ENCODE measurements around the gene RPL15.

Gene RPL15

DNA sequence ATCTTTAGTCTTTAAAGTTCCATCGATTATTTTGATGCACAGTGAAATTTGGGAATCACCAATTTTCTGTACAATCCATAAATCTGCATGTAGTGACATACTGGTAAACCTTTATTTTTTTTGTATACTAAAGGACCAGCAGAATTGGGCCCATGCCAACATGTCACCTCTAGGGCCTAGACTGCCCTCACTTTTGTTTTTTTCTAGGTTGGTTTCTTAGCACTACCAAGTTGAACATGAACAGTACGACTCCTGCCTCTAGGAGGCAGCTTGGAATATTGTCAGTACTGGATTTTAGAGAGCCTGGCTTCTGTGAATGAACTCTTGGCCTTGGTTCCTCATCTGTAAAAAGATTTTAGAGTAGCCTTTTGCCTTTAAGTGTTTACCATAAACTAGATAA lies 32.5 kb upstream of the RPL15 start:
- H3K9ac ChIP-seq (ENCODE audit: low read depth, low read length, poor library complexity): no peak overlapping the region
- H3K14ac ChIP-seq (ENCODE audit: low read length): no peak overlapping the region
- H3K4me1 ChIP-seq (ENCODE audit: control insufficient read depth in 2 of 2, insufficient read depth in 1 of 2, low read depth in 1 of 2, low read length in 2 of 2): peaks cover 0 to under 1% of the 10 kb centered on the region in 2 donors

DNA sequence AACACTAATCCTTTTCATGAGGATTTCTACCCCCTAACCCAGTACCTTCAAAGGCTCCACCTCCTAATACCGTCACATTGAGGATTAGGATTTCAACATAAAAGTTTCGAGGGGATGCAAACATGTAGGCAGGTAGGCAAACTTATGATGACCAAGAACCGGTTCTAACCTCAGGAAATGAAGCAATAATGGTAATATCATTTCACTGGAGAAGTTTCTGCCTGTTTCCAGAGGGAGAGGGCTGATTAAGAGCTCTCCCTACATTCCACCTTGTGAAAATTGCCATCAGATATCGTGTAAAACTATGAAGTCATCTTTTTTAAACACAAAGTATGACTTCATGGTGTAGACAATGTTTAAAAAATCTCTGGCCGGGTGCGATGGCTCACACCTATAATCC lies 31.7 kb upstream of the RPL15 start:
- Histone ChIP-seq H3K23ac (ENCODE audit: low read depth, low read length, poor library complexity) (no peak overlapping the region), H3K4me1 (ENCODE audit: control insufficient read depth in 2 of 2, insufficient read depth in 1 of 2, low read depth in 1 of 2, low read length in 2 of 2) (peaks cover 0 to 6% of the 10 kb centered on the region in 2 donors), H4K8ac (ENCODE audit: low read depth, low read length) (no peak overlapping the region), H3K9me3 (replicated peaks in 1 of 2; ENCODE audit: control insufficient read depth in 2 of 2, insufficient read depth in 1 of 2, low read depth in 1 of 2, low read length in 2 of 2) (no peaks in the 10 kb centered on the region), H2AK5ac (ENCODE audit: low read depth, low read length) (no peak overlapping the region), H3K9ac (ENCODE audit: low read depth, low read length, poor library complexity) (no peak overlapping the region), H3K36me3 (replicated peaks in 1 of 2; ENCODE audit: control insufficient read depth in 2 of 2, insufficient read depth in 2 of 2, low read length in 2 of 2) (peaks cover 2 to 50% of the 10 kb centered on the region in 2 donors), H2AFZ (ENCODE audit: low read length) (no peak overlapping the region), H3K14ac (ENCODE audit: low read length) (no peak overlapping the region), H3K4me2 (ENCODE audit: insufficient read depth, low read length, poor library complexity, severe bottlenecking) (no peak overlapping the region), H3K27ac (replicated peaks; ENCODE audit: low read length) (no peak overlapping the region), H3K4ac (ENCODE audit: low read length) (no peak overlapping the region), H3K4me3 (ENCODE audit: low read length in 2 of 2) (no peak overlapping the region), H4K91ac (ENCODE audit: low read depth, low read length, poor library complexity) (no peak overlapping the region), H3K18ac (ENCODE audit: low read length) (no peak overlapping the region), H3K79me1 (ENCODE audit: low read depth, low read length) (peaks cover 4% of the 10 kb centered on the region), H2BK12ac (ENCODE audit: low read length) (no peak overlapping the region), H3K27me3 (ENCODE audit: control insufficient read depth in 3 of 3, insufficient read depth in 3 of 3, low read depth in 1 of 3, low read length in 3 of 3) (no peaks in the 10 kb centered on the region), H2BK15ac (ENCODE audit: low read length) (no peak overlapping the region), H2BK5ac (ENCODE audit: low read length) (no peak overlapping the region), H2BK120ac (ENCODE audit: low read depth, low read length) (no peak overlapping the region)
- no CpG with 5 or more reads among the region's 6 CpGs for WGBS, 2 donors (ENCODE audit: extremely low coverage in 2 of 2, insufficient read length in 2 of 2, insufficient replicate concordance in 1 of 2)
- no peak for DNase-seq (ENCODE audit: low spot score)

More for the DNA sequence above, 32.5 kb upstream of the RPL15 start:
- Histone ChIP-seq H3K9me3 (replicated peaks in 1 of 2; ENCODE audit: control insufficient read depth in 2 of 2, insufficient read depth in 1 of 2, low read depth in 1 of 2, low read length in 2 of 2) (peaks cover 0 to 3% of the 10 kb centered on the region in 2 donors), H2BK12ac (ENCODE audit: low read length) (no peak overlapping the region), H3K23ac (ENCODE audit: low read depth, low read length, poor library complexity) (no peak overlapping the region), H3K79me1 (ENCODE audit: low read depth, low read length) (peaks cover 6% of the 10 kb centered on the region), H3K27me3 (ENCODE audit: control insufficient read depth in 3 of 3, insufficient read depth in 3 of 3, low read depth in 1 of 3, low read length in 3 of 3) (no peaks in the 10 kb centered on the region), H3K18ac (ENCODE audit: low read length) (no peak overlapping the region), H4K8ac (ENCODE audit: low read depth, low read length) (no peak overlapping the region), H3K4ac (ENCODE audit: low read length) (no peak overlapping the region), H2AK5ac (ENCODE audit: low read depth, low read length) (no peak overlapping the region), H3K27ac (replicated peaks; ENCODE audit: low read length) (no peak overlapping the region), H4K91ac (ENCODE audit: low read depth, low read length, poor library complexity) (no peak overlapping the region), H3K4me3 (ENCODE audit: low read length in 2 of 2) (no peak overlapping the region), H2AFZ (ENCODE audit: low read length) (no peak overlapping the region), H3K36me3 (replicated peaks in 1 of 2; ENCODE audit: control insufficient read depth in 2 of 2, insufficient read depth in 2 of 2, low read length in 2 of 2) (peaks cover 3 to 47% of the 10 kb centered on the region in 2 donors), H3K4me2 (ENCODE audit: insufficient read depth, low read length, poor library complexity, severe bottlenecking) (no peak overlapping the region), H2BK5ac (ENCODE audit: low read length) (no peak overlapping the region), H2BK120ac (ENCODE audit: low read depth, low read length) (no peak overlapping the region), H2BK15ac (ENCODE audit: low read length) (no peak overlapping the region)
- no CpG with 5 or more reads among the region's 2 CpGs for WGBS, 2 donors (ENCODE audit: extremely low coverage in 2 of 2, insufficient read length in 2 of 2, insufficient replicate concordance in 1 of 2)
- DNase-seq (ENCODE audit: low spot score): no peak

DNA sequence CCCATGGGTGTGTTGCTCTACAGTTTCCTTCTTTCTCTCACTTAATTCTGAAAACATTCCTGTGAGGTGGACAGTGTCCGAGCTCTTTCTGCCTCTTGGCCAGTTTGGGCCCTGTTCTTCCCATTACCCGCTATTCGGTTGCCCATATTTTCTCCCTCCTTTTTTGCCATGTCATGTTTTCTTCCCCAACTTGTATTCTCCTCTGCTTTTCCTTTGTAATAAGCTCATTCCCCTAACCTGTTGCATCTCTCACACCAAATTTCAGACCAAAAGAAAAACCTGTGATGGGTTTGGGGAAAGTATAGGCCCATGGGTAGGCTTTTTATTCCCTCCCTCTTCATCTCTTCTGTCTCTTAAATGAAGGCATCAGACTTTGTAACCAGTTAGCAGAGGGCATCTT lies 30.6 kb upstream of the RPL15 start:
- no peak overlapping the region for H3K4me2 ChIP-seq (ENCODE audit: insufficient read depth, low read length, poor library complexity, severe bottlenecking)
- no peak overlapping the region for H2BK120ac ChIP-seq (ENCODE audit: low read depth, low read length)
- H3K4ac ChIP-seq (ENCODE audit: low read length): no peak overlapping the region
- H3K4me1 ChIP-seq (ENCODE audit: control insufficient read depth in 2 of 2, insufficient read depth in 1 of 2, low read depth in 1 of 2, low read length in 2 of 2): peaks cover 0 to 7% of the 10 kb centered on the region in 2 donors
- no peak overlapping the region for H3K23ac ChIP-seq (ENCODE audit: low read depth, low read length, poor library complexity)
- no peaks in the 10 kb centered on the region for H3K27me3 ChIP-seq (ENCODE audit: control insufficient read depth in 3 of 3, insufficient read depth in 3 of 3, low read depth in 1 of 3, low read length in 3 of 3)
- H3K36me3 ChIP-seq (replicated peaks in 1 of 2; ENCODE audit: control insufficient read depth in 2 of 2, insufficient read depth in 2 of 2, low read length in 2 of 2): peaks cover 4 to 61% of the 10 kb centered on the region in 2 donors
- H3K79me1 ChIP-seq (ENCODE audit: low read depth, low read length): peaks cover 4% of the 10 kb centered on the region
- no peak overlapping the region for H4K8ac ChIP-seq (ENCODE audit: low read depth, low read length)
- no peak overlapping the region for H3K27ac ChIP-seq (replicated peaks; ENCODE audit: low read length)
- no peak overlapping the region for H2BK12ac ChIP-seq (ENCODE audit: low read length)
- no peak overlapping the region for H2AFZ ChIP-seq (ENCODE audit: low read length)
- H3K14ac ChIP-seq (ENCODE audit: low read length): no peak overlapping the region
- H3K4me3 ChIP-seq (ENCODE audit: low read length in 2 of 2): no peak overlapping the region
- H2BK15ac ChIP-seq (ENCODE audit: low read length): no peak overlapping the region
- no peak overlapping the region for H2AK5ac ChIP-seq (ENCODE audit: low read depth, low read length)
- no CpG with 5 or more reads among the region's 3 CpGs for WGBS, 2 donors (ENCODE audit: extremely low coverage in 2 of 2, insufficient read length in 2 of 2, insufficient replicate concordance in 1 of 2)
- H3K9me3 ChIP-seq (replicated peaks in 1 of 2; ENCODE audit: control insufficient read depth in 2 of 2, insufficient read depth in 1 of 2, low read depth in 1 of 2, low read length in 2 of 2): no peaks in the 10 kb centered on the region
- H2BK5ac ChIP-seq (ENCODE audit: low read length): no peak overlapping the region
- H3K18ac ChIP-seq (ENCODE audit: low read length): no peak overlapping the region
- H4K91ac ChIP-seq (ENCODE audit: low read depth, low read length, poor library complexity): no peak overlapping the region
- no peak overlapping the region for H3K9ac ChIP-seq (ENCODE audit: low read depth, low read length, poor library complexity)
- no peak for DNase-seq (ENCODE audit: low spot score)

DNA sequence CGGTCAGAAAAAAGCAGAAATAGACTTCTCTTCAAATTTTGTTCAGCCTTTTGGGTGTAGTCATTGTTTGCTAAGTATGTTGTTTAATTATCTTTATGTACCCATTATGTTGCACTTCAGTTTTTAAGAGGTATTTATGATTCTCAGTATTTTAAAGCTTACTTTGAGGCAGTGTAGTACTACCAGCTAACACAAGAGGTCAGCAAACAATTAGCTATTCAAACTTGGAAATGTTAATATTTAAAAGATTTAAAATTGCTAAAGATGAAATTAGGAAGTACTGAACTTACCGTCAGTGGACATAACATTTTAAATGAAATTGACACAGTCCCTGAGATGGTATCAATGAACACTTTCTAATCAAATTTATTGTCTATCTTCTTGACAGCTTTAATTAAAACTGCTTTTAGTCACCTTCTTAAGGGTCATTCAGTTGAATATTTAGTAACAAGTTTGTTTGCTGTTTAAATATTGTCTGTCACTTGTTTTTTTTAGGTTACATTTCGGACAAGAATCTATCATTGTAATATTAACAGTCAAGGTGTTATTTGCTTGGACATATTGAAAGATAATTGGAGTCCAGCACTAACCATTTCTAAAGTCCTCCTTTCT lies 28.2 kb upstream of the RPL15 start:
- Histone ChIP-seq H3K36me3 (replicated peaks in 1 of 2; ENCODE audit: control insufficient read depth in 2 of 2, insufficient read depth in 2 of 2, low read length in 2 of 2) (peaks cover 3 to 81% of the 10 kb centered on the region in 2 donors), H2AK5ac (ENCODE audit: low read depth, low read length) (no peak overlapping the region), H2BK5ac (ENCODE audit: low read length) (no peak overlapping the region), H3K18ac (ENCODE audit: low read length) (no peak overlapping the region), H3K79me1 (ENCODE audit: low read depth, low read length) (no peaks in the 10 kb centered on the region), H2AFZ (ENCODE audit: low read length) (no peak overlapping the region), H3K27me3 (ENCODE audit: control insufficient read depth in 3 of 3, insufficient read depth in 3 of 3, low read depth in 1 of 3, low read length in 3 of 3) (no peaks in the 10 kb centered on the region), H2BK12ac (ENCODE audit: low read length) (no peak overlapping the region), H3K4ac (ENCODE audit: low read length) (no peak overlapping the region), H3K4me1 (ENCODE audit: control insufficient read depth in 2 of 2, insufficient read depth in 1 of 2, low read depth in 1 of 2, low read length in 2 of 2) (peaks cover 0 to 7% of the 10 kb centered on the region in 2 donors), H3K14ac (ENCODE audit: low read length) (no peak overlapping the region), H4K91ac (ENCODE audit: low read depth, low read length, poor library complexity) (no peak overlapping the region), H3K23ac (ENCODE audit: low read depth, low read length, poor library complexity) (no peak overlapping the region), H2BK120ac (ENCODE audit: low read depth, low read length) (no peak overlapping the region), H3K4me2 (ENCODE audit: insufficient read depth, low read length, poor library complexity, severe bottlenecking) (no peak overlapping the region), H3K4me3 (ENCODE audit: low read length in 2 of 2) (no peak overlapping the region), H3K9ac (ENCODE audit: low read depth, low read length, poor library complexity) (no peak overlapping the region), H3K9me3 (replicated peaks in 1 of 2; ENCODE audit: control insufficient read depth in 2 of 2, insufficient read depth in 1 of 2, low read depth in 1 of 2, low read length in 2 of 2) (no peaks in the 10 kb centered on the region), H4K8ac (ENCODE audit: low read depth, low read length) (no peak overlapping the region), H2BK15ac (ENCODE audit: low read length) (no peak overlapping the region), H3K27ac (replicated peaks; ENCODE audit: low read length) (no peak overlapping the region)
- no peak for DNase-seq (ENCODE audit: low spot score)
- whole genome bisulfite sequencing, 2 donors (ENCODE audit: extremely low coverage in 2 of 2, insufficient read length in 2 of 2, insufficient replicate concordance in 1 of 2): no CpG with 5 or more reads among the region's 3 CpGs

Data from neuronal stem cell (in vitro differentiated cells).